ENCODE results near the gene PITX1. TPM values are rescaled to one million over a fixed set of nuclear protein-coding genes. Genes with fewer than 3 reads are reported as not detected.

Gene PITX1
- total RNA-seq, 1 experiment from 2014 or later = 31.0 TPM

GRCh38 chr5:135081240-135081639 is 47.2 kb upstream of the PITX1 start:
- ChIA-PET POLR2A (no interaction called here), CTCF (no interaction called here), RAD21 (ENCODE audit: low non-redundant PET in 1 of 2, low total read pairs in 2 of 2, uncharacterized antibody in 2 of 2, unreplicated experiment in 2 of 2) (no interaction called here)
- no peak for ATAC-seq
- no peak overlapping the region for H3K4me2 ChIP-seq (ENCODE audit: low read length)
- BruUV-seq (replicated peaks) = no TSS peak
- H3K9me3 ChIP-seq (ENCODE audit: control insufficient read depth in 1 of 2, insufficient read depth in 1 of 2, low read depth in 1 of 2, low read length in 2 of 2) = peaks cover 0 to 16% of the 10 kb centered on the region in 2 experiments; a peak in 3 of 4 replicates
- no peak overlapping the region for H2AFZ ChIP-seq (ENCODE audit: low read depth, low read length, poor library complexity, severe bottlenecking)
- no peak overlapping the region for H3K27ac ChIP-seq (ENCODE audit: low read depth, low read length)
- intact Hi-C loops (cut with micrococcal nuclease) = no loop called here
- peaks cover 3 to 13% of the 10 kb centered on the region in 2 experiments; a peak in 3 of 4 replicates for H3K4me1 ChIP-seq (ENCODE audit: control insufficient read depth in 1 of 2, insufficient read depth in 2 of 2, low read length in 2 of 2)
- no peak for DNase-seq (ENCODE audit: low read depth, low spot score)
- H4K20me1 ChIP-seq (ENCODE audit: insufficient read depth) = no peaks in the 10 kb centered on the region
- TF ChIP-seq TCF7L2 (IDR thresholded peaks at IDR 0.05; ENCODE audit: borderline replicate concordance, extremely low read depth, insufficient read depth, insufficient read length) = no peak
- no peak for TF ChIP-seq ZNF274 (IDR thresholded peaks at IDR 0.05; ENCODE audit: low read depth, low read length)
- no peak for TF ChIP-seq ZBTB33 (IDR thresholded peaks at IDR 0.05; ENCODE audit: extremely low read depth, insufficient replicate concordance, low read length)
- TF ChIP-seq ELF1 (IDR thresholded peaks at IDR 0.05; ENCODE audit: borderline replicate concordance, low read depth) = no peak
- no peak for TF ChIP-seq SIN3A (IDR thresholded peaks at IDR 0.05; ENCODE audit: low read depth)
- no peak for TF ChIP-seq EZH2phosphoT487 (IDR thresholded peaks at IDR 0.05; ENCODE audit: borderline replicate concordance)
- no peak for TF ChIP-seq POLR2AphosphoS5 (IDR thresholded peaks at IDR 0.05; ENCODE audit: low read depth, low read length)
- no peak for TF ChIP-seq RAD21 (IDR thresholded peaks at IDR 0.05; ENCODE audit: low read depth)
- TF ChIP-seq SRF (IDR thresholded peaks at IDR 0.05; ENCODE audit: low read depth) = no peak
- H3K27me3 ChIP-seq (ENCODE audit: insufficient read depth, low read length) = no peaks in the 10 kb centered on the region
- H3K9ac ChIP-seq (ENCODE audit: low read length) = no peak overlapping the region
- no peaks in the 10 kb centered on the region for H3K36me3 ChIP-seq (ENCODE audit: control insufficient read depth in 1 of 2, insufficient read depth in 2 of 2, low read length in 2 of 2)
- H3K4me3 ChIP-seq (replicated peaks in 1 of 2; ENCODE audit: low read depth in 1 of 2, low read length in 2 of 2) = no peak overlapping the region
- no peaks in the 10 kb centered on the region for H3K79me2 ChIP-seq (ENCODE audit: insufficient read depth, low read length)
- no peaks in the 10 kb centered on the region for H3K9me2 ChIP-seq (ENCODE audit: insufficient read depth)
